ENCODE results near the gene PHRF1. TPM values are rescaled to one million over a fixed set of nuclear protein-coding genes. Genes with fewer than 3 reads are reported as not detected.

The PHRF1 gene
- total RNA-seq (30.9 TPM), polyA plus RNA-seq (ENCODE audit: insufficient read depth, low read depth, low replicate concordance) (7.5 TPM)
- long read RNA-seq, donor 1 = 0 reads
- long read RNA-seq, donor 2 = 0 reads
- long read RNA-seq, donor 3, partial matches to known transcripts = 12 of 12 reads
- long read RNA-seq, donor 3, other reads (novel, unspliced or antisense) = 0 of 12 reads
- long read RNA-seq, donor 4, partial matches to known transcripts = 13 of 13 reads
- long read RNA-seq, donor 4, other reads (novel, unspliced or antisense) = 0 of 13 reads
- long read RNA-seq, donor 5 = 0 reads
- long read RNA-seq, donor 6 = 0 reads
- long read RNA-seq, donor 7, full-length matches to known transcripts = 1 of 27 reads
- long read RNA-seq, donor 7, partial matches to known transcripts = 15 of 27 reads
- long read RNA-seq, donor 7, other reads (novel, unspliced or antisense) = 11 of 27 reads
- long read RNA-seq, donor 8, partial matches to known transcripts = 12 of 12 reads
- long read RNA-seq, donor 8, other reads (novel, unspliced or antisense) = 0 of 12 reads
- long read RNA-seq, donor 9 = 0 reads
- long read RNA-seq, donor 10 = 0 reads

- FAIRE-seq = no peak
- Histone ChIP-seq H3K9ac (ENCODE audit: low read length in 3 of 3) (peak within 1 kb of the TSS; percentile 84 to 96 (median 85)), H3K9me3 (ENCODE audit: control insufficient read depth in 2 of 3, insufficient read depth in 1 of 3, low read length in 3 of 3) (no peaks in the 10 kb centered on the region), H3K27me3 (ENCODE audit: control insufficient read depth, insufficient read depth, low read length) (no peaks in the 10 kb centered on the region), H3K4me1 (ENCODE audit: control insufficient read depth in 2 of 3, insufficient read depth in 2 of 3, low read depth in 1 of 3, low read length in 3 of 3) (peaks cover 0 to 45% (median 14%) of the 10 kb centered on the region in 3 donors), H3K27ac (ENCODE audit: low read depth in 2 of 2, low read length in 2 of 2) (peak within 1 kb of the TSS; percentile 96 to 98), H3K4me3 (ENCODE audit: low read length in 3 of 3) (peak within 1 kb of the TSS; percentile 84 to 87 (median 87)), H3K36me3 (ENCODE audit: control insufficient read depth in 2 of 3, insufficient read depth in 3 of 3, low read length in 3 of 3) (no peaks in the 10 kb centered on the region)
- TF ChIP-seq CTCF (IDR thresholded peaks at IDR 0.05; ENCODE audit: borderline replicate concordance, extremely low read depth, insufficient read depth) = no peak
- peak; percentile 96 to 99 (median 97) for DNase-seq
- intact Hi-C loops (cut with DNase I) = no loop called here
Measured at GRCh38 chr11:575996-576768, at the start of gene PHRF1. TSS of gene PHRF1 (plus strand) at chr11:576470. CDS start at chr11:581513, 5,043 bp downstream.

GRCh38 chr11:528166-528814 is 48.0 kb upstream of the PHRF1 start:
- intact Hi-C loops (cut with DNase I) = no loop called here
- FAIRE-seq (no peak), DNase-seq (peak in 1 of 5 donors; percentile 40)
- no peaks in the 10 kb centered on the region for H3K4me1 ChIP-seq (ENCODE audit: control insufficient read depth in 2 of 3, insufficient read depth in 2 of 3, low read depth in 1 of 3, low read length in 3 of 3)
- H3K27ac ChIP-seq (ENCODE audit: low read depth in 2 of 2, low read length in 2 of 2) = no peak overlapping the region
- TF ChIP-seq CTCF (IDR thresholded peaks at IDR 0.05; ENCODE audit: borderline replicate concordance, extremely low read depth, insufficient read depth) = no peak
- no peak overlapping the region for H3K4me3 ChIP-seq (ENCODE audit: low read length in 3 of 3)
- H3K27me3 ChIP-seq (ENCODE audit: control insufficient read depth, insufficient read depth, low read length) = no peaks in the 10 kb centered on the region
- H3K36me3 ChIP-seq (ENCODE audit: control insufficient read depth in 2 of 3, insufficient read depth in 3 of 3, low read length in 3 of 3) = no peaks in the 10 kb centered on the region
- H3K9ac ChIP-seq (ENCODE audit: low read length in 3 of 3) = no peak overlapping the region
- no peaks in the 10 kb centered on the region for H3K9me3 ChIP-seq (ENCODE audit: control insufficient read depth in 2 of 3, insufficient read depth in 1 of 3, low read length in 3 of 3)

- no peak overlapping the region for H3K27ac ChIP-seq (ENCODE audit: low read depth in 2 of 2, low read length in 2 of 2)
- no peaks in the 10 kb centered on the region for H3K27me3 ChIP-seq (ENCODE audit: control insufficient read depth, insufficient read depth, low read length)
- no peak overlapping the region for H3K9ac ChIP-seq (ENCODE audit: low read length in 3 of 3)
- FAIRE-seq (no peak), DNase-seq (peak in 1 of 5 donors; percentile 51)
- H3K36me3 ChIP-seq (ENCODE audit: control insufficient read depth in 2 of 3, insufficient read depth in 3 of 3, low read length in 3 of 3) = no peaks in the 10 kb centered on the region
- TF ChIP-seq CTCF (IDR thresholded peaks at IDR 0.05; ENCODE audit: borderline replicate concordance, extremely low read depth, insufficient read depth) = no peak
- intact Hi-C loops (cut with DNase I) = no loop called here
- no peak overlapping the region for H3K4me3 ChIP-seq (ENCODE audit: low read length in 3 of 3)
- H3K4me1 ChIP-seq (ENCODE audit: control insufficient read depth in 2 of 3, insufficient read depth in 2 of 3, low read depth in 1 of 3, low read length in 3 of 3) = peaks cover 0 to 4% (median under 1%) of the 10 kb centered on the region in 3 donors
- H3K9me3 ChIP-seq (ENCODE audit: control insufficient read depth in 2 of 3, insufficient read depth in 1 of 3, low read length in 3 of 3) = no peaks in the 10 kb centered on the region
Measured at GRCh38 chr11:528815-529727, 47.2 kb upstream of the PHRF1 start.

Data from kidney (tissue), 22 donors.